H54 (cell line): ENCODE measurements around the gene PIGS.
"Not testable (repeated sequence)": the region's sequence is repeated elsewhere in the genome, so short reads cannot be mapped to it uniquely, and the experiment has no call there.

ENCODE experiments used
- DNase-seq: peaks from one replicate; pipeline ENCODE4 v3.0.0; 2011; ENCODE audit warnings: low spot score, mixed read lengths; ENCODE audit not compliant: insufficient read length
- FAIRE-seq: peaks from 3 replicates; lab custom pipeline; 2011; peaks lifted over from hg19 to GRCh38; lab: Jason Lieb, UNC
- POLR2A ChIP-seq: IDR thresholded peaks from 2 replicates; pipeline ENCODE4 v1.6.1; 2011; ENCODE audit warnings: low read depth, mild to moderate bottlenecking, low read length

Gene PIGS

DNA sequence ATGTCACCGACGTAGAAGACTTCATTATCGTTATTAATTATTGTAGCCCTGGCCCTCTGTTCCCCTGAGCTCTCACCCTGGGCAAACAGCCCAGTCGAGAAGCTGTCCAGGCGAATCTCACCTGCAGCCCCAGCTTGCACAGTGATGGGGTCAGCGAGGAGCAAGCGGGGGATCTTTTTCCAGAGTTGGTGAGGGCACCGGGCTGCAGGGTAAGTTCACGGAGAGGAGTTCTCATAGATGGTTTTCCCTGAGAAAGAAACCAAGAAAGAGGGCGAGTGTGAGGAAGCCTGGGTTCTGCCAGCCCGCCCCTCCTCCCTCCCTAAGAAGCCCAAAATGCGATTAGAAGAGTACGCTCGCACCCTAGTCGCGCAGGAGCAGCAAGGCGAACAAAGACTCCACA, 27.1 kb upstream of the PIGS start:
- FAIRE-seq = no peak
- no peak for TF ChIP-seq POLR2A
- DNase-seq = peak; percentile 34

DNA sequence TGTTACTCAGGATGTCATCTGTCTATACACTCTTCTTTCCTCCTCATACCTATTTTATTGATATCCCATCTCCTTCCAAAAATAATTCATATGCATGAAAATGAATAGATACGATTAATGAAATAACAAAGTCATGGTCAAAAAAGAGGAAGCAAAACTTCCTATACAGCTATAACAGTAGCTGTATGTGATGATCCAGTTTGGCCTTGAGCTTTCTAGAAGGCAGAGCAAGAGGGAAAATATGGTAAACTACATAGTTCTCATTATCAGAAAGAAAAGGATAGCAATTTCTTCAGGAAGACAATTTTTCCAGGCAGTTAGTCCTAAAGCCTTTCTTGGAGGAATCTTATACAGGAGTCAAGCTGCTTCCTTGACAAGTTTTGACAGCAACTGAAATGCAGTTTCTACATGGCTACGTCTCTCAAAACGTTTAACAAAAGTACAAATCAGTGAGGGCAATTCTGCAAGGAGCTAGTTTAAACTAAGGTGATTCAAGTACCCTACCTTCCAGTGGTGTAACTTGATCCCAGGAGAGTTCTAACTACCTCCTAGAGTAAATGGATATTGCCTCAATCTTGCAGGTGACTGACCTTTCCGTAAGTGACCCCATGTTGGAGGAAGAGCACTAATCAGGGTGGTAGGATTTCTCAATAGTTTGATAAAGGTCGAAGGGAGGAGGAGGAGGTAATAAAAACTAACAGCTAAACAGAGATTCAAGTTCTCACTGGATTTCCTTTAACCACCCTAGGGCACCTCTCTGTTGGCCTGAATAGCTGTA, 26.5 kb upstream of the PIGS start:
- TF ChIP-seq POLR2A = no peak
- no peak for FAIRE-seq
- DNase-seq = no peak

DNA sequence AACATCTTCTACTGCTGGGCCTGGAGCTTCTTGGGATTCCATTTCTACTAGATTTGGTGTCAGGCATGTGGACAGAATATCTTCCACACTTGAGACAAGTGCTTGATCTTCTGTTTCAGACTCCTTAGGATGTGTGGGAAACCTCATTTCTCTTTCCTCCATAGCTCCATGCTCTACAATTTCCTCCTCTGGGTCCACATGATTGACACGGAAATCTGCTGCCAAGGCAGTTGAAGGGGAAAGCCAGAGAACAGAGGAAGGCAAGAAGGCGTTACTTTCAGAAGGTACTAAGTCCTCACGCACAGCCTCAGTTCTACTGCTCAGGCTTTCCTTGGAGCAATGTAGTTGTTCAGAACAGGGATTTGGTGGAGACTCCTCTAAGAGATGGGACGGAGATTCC, 20.9 kb upstream of the PIGS start:
- FAIRE-seq (no peak), DNase-seq (no peak)
- no peak for TF ChIP-seq POLR2A

DNA sequence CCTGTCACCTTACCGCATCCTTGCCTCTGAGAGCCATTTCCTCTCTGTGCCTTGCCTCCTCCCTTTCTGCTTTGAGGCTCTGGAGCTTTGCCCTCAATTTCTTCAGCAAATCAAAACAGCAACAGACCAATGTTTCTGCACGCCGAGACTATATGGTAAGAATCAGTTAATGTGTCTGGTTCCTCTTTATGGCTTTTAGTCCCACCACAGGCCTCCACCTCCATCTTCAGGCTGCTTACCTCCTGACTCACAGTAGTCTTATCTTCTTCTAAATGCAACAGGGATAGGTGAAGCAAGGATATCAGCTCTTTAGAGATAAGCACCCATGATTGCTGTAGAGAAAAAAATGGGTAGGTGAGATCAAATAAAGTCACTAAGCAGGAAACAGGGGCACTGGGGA, 14.5 kb upstream of the PIGS start:
- no peak for FAIRE-seq
- no peak for DNase-seq
- no peak for TF ChIP-seq POLR2A

DNA sequence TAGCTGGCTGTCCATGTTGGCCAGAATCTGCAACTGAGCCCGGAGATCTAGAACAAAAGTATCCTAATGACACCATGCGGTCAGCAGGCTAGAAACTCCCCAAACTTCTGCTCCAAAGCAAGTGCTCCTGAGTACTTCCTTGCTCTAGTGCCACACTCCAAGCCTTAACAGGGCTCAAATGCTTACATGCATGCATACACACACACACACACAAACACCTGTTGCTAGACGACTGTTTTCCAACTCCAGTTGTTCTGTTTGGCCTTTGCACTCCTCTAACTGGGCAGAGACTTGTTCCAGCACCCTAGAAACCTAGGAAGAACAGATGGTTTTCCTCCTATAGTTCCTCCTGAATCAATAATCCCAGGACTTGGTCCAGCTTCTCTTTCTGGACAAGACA, 13.1 kb upstream of the PIGS start:
- DNase-seq = no peak
- FAIRE-seq = no peak
- TF ChIP-seq POLR2A = no peak

DNA sequence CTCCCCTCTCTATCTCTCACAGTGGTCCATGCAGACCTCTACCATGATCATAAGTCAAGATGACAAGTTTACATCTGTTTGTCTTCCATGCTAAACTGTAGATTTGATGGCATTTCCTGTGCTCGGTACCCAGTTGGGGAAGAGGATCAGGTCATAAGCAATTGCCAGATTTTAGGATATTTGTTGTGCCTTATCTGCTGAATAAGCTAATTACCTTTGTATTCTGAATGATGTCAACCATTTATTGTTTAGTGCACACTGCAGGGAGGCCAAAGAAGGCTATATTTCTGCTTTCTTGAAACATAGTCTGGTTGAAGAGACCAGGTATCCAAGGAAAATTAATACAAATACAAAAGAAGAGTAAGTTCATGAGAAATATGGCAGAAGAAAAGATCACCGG, 11.2 kb upstream of the PIGS start:
- TF ChIP-seq POLR2A = no peak
- DNase-seq = no peak
- FAIRE-seq = no peak

DNA sequence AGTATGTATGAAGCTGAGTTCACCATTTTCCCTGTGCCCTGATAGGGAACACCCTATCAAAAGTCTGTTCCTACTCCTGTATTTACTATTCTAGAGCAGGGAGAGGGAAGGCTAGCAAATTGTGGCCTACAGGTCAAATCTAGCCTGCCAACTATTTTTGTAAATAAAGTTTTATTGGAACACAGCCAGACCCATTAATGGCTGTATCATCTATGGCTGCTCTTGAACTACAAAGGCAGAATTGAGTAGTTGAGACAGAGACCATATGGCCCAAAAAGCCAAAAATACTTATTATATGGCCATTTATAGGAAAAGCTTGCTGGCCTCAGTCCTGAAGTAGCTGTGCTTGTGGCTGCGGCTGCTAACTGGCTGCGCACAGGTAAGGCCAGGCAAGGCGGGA, 9.6 kb upstream of the PIGS start:
- no peak for TF ChIP-seq POLR2A
- DNase-seq (no peak), FAIRE-seq (no peak)

DNA sequence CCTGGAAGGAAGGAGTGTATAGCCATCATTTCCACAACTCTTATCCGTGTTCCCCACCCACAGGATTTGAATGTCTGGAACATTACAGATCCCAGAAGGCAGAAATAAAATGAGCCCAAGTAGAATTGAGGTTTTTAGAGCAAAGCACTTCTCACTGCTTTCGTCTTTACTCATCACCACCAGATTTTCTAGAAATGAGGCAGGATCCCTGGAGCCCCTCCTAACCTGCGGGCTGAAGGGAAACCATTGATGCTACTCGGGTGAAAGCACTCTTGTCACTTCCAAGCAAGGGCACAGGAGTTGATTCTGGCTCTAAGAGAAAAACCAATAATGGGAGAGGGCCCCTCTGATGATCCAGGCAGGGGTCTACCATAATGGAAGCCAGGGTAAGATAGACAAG, 8.2 kb upstream of the PIGS start:
- FAIRE-seq (no peak), DNase-seq (no peak)
- TF ChIP-seq POLR2A = no peak

DNA sequence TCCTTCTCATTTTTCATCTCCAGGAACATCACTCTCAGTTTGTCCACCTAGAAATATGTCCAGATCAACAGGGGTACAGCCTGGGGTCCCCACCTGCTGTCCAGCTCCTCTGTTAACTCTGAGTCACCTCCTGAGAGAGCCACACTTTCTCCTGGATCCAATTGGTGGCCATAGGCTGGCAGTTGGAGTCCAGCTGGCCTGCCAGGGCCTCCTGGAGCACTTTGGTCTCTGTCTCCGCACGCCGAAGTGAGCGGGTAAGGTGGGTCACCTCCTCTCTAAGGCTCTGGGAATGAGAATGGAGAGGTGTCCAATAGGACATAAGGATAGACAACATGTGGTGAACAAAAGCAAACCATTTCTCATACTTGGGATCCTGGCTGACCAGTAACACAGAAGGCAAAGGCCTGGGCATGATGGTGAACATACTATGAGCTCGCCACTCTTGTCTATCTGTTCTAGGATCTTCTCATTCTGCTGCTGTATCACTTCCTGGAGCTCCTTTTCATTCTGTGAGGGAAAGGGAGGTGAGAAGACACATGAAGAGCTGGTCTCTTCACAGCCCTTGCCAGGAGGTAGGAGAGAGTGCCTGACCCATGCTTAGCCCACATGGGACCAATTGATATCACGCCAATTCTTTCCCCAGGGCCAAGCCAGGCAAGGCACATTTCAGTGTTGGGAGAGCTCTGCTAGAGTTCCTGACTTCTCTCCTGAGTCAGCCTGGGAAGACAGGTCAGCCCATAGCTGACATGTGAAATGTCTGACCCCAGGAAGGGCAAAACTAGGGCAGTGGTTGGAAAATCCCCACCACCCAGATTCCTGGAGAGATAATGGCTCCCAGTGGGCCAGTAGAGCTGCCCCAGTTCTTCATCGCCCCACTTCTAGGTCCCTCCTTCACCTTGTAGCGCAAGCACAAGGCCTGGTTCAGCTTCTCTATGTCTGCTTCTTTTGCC, 7.2 kb upstream of the PIGS start:
- no peak for TF ChIP-seq POLR2A
- DNase-seq (no peak), FAIRE-seq (no peak)

DNA sequence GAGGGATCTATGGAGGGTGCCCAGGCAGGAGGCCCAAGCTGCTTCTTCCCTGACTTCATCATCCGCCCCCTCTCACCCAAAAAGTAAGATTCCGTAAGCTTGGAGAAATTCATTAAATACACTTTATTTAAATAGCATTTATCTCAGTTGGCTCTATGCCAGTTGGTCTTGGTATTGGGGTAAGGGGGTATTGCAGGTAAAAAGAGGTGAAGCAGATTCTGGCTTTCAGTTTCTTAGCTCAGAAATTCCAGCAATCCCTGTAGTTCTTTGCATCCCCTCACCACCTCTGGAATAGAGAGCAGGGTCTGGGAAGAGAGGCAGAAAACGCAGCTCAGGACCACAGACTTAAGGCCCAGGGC, 6.1 kb upstream of the PIGS start:
- FAIRE-seq = no peak
- TF ChIP-seq POLR2A = no peak

DNA sequence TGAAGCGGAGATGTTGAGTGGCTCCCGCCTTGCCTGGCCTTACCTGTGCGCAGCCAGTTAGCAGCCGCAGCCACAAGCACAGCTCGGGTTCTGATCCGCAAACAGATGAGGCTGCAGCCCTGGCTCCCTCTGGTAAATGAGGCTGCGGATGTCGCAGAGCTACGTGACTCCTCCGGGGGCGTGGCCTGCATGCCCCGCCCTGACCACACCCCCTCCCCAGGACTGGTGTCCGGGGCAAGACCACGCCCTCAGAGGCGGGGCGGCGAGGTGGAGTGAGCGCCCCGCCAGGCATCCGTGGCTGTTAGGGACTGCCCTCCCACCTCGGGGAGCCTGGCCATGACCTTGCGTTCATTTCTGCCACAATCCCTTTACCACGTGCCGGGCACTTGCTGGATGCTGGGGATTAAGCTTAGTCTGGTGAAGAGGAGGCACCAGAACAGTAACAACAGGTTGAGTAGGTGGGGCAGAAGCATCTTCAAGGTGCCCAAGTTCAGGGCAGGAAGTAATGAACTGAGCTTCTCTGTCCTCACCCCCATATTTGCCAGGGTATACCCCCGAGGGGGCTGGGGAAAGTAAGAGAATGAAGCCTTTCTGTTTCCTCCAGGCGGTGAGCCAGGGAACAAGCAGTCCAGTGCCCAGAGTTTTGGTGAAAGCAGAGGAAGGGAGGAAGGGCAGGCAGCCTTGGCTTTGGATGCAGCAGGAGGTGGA, 5.6 kb upstream of the PIGS start, which contains the start of gene ALDOC:
TSS of gene ALDOC (minus strand) at position 138 of the 708 bp plus-strand sequence. CDS start 1,363 bp downstream, outside the sequence.
- peak; percentile 66 for DNase-seq
- FAIRE-seq = no peak
- no peak for TF ChIP-seq POLR2A

More for the DNA sequence above, 6.1 kb upstream of the PIGS start:
- no peak for DNase-seq

DNA sequence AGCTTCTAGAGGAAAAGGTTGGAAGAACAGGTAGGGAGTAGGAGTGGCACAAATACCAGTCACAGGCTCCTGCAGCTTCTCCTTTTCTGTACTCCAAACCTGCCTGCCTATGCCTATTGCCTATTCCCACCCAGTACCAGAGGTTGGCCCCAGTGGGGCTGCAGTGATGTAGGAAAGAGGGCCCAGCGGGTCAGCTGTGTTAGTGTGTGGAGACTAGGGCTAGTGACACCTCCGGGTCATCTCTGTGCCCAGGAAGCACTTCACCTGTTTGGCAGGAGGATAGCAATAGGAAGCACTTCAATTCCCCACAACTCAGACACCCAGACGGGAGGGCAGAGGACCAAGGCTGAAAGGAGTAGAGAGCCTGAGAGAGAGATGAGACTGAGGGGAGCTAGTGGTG, 4.7 kb upstream of the PIGS start:
- not testable (repeated sequence) for FAIRE-seq, DNase-seq

DNA sequence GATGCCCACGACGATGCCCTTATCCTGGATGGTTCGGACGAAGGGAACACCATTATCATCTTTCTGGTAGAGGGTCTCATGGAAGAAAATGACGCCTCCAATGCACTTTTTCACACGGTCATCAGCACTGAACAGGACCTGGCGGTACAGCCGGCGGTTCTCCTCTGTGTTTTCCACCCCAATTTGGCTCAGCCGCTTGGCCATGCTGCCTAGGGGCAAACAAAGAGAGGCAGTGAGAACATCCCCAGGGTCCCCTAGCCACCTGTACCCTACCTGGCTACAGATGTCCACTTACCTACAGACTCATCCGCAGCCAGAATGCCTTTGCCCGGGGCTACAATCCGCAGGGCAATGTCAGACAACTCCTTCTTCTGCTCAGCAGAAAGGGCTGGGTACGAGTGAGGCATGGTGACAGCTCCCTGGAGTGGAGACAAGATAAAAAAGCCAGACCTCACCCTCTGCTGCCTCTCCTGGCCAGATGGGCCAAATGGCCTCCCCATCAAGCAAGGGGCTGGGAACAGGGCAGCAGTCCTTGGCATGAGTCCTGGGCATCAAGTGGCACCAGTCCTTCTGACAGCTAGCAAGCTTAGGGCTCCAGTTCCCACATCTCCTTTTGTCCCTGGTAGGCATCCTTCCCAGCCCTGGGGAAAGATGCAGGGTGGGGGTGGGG, 3.9 kb upstream of the PIGS start:
- DNase-seq (no peak), FAIRE-seq (no peak)

More for the DNA sequence above, 3.9 kb upstream of the PIGS start:
- no peak for TF ChIP-seq POLR2A
